HEK293 (cell line): ENCODE data around the gene C19orf38.

Experiments
- CTCF ChIP-seq: fragments of 450-650 bp; formaldehyde crosslinking; IDR thresholded peaks from 2 replicates; pipeline ENCODE4 v1.5.1; 2016; ENCODE audit warnings: missing biosample characterization, missing genetic modification characterization
- GLIS1 ChIP-seq: fragments of 450-650 bp; formaldehyde crosslinking; IDR thresholded peaks from 2 replicates; pipeline ENCODE4 v1.5.1; 2016; ENCODE audit warnings: missing biosample characterization, missing genetic modification characterization
- PRDM10 ChIP-seq: fragments of 450-650 bp; formaldehyde crosslinking; IDR thresholded peaks from 2 replicates; pipeline ENCODE4 v1.5.1; 2016; ENCODE audit warnings: missing biosample characterization, missing genetic modification characterization
- ZBTB11 ChIP-seq: fragments of 450-650 bp; formaldehyde crosslinking; conservative IDR thresholded peaks from 2 replicates; pipeline ENCODE4 v1.5.1; 2016; ENCODE audit warnings: low read depth, missing biosample characterization, missing genetic modification characterization
- ZNF488 ChIP-seq: fragments of 450-650 bp; formaldehyde crosslinking; IDR thresholded peaks from 2 replicates; pipeline ENCODE4 v1.5.1; 2016; ENCODE audit warnings: missing biosample characterization, missing genetic modification characterization
- ZNF670 ChIP-seq: fragments of 450-650 bp; formaldehyde crosslinking; IDR thresholded peaks from 2 replicates; pipeline ENCODE4 v1.5.1; 2016; ENCODE audit warnings: missing biosample characterization, missing genetic modification characterization, low read depth

GRCh38 chr19:10876459-10877240 is 28.4 kb downstream of the C19orf38 start:
- TF ChIP-seq ZBTB11 (tag by site-specific recombination) (no peak), GLIS1 (tag by site-specific recombination) (no peak), CTCF (no peak), ZNF670 (tag by site-specific recombination) (no peak), PRDM10 (no peak), ZNF488 (tag by site-specific recombination) (no peak)
